Activated CD4-positive, alpha-beta T cell treated with anti-CD3 and anti-CD28 coated beads for 4 hours (primary cell): Measurements from ENCODE around the gene PHKA2.

Source experiments
- DNase-seq, 2 donors: peaks; one replicate each; pipeline ENCODE4 v3.0.0-alpha.2; 2020

Gene PHKA2

DNA sequence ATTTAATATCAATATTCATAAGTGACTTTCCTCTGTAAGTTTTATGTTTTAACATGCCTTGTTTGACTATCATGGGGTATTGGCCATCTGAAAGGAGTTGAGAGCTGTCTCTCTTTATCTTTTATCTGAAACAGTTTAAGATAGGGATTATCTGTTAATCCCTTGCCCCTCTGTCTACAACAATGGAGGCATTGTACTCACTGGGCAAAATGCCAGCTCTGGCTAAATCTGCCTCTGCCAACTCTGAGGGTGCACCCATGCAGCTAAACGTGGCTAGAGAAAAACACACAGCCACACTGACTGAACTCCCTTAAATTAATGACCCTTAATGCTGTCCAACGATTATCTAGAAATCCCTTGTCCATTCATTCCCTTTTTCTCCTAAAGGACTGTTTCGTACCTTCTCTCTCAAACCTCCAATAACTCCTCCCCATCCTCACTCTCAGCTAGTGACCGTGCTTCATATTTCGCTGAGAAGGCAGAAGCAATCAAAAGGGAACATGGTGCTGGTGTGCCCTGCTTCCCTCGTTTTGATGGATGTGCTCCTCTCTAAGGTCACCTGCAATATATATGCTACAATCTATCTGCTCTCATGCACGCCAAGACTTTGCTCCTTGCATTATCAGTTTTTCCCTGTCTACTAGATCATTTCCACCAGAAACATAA, 10.3 kb downstream of the PHKA2 start:
- no peak for DNase-seq

DNA sequence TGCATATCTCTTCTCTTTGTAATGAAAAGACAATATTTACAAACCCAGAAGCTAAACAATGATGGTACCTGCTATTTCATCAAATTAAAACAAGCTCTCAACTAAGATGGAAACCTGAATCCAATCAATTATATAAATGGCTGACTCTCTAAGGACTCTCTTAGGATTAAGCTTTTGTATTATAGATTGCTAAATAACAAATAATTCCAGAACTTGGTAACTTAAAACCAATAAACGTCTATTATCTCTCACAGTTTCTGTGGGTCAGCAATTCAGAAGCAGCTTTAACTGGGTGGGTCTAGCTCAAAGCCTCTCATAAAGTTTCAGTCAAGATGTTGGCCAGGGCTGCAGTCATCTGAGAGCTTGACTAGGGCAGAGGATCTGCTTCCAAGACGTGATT, 12.4 kb downstream of the PHKA2 start:
- DNase-seq: no peak

GRCh38 chrX:18970465-18970864, 13.4 kb downstream of the PHKA2 start:
- no peak for DNase-seq

GRCh38 chrX:18966624-18967023, 17.3 kb downstream of the PHKA2 start:
- DNase-seq: no peak

DNA sequence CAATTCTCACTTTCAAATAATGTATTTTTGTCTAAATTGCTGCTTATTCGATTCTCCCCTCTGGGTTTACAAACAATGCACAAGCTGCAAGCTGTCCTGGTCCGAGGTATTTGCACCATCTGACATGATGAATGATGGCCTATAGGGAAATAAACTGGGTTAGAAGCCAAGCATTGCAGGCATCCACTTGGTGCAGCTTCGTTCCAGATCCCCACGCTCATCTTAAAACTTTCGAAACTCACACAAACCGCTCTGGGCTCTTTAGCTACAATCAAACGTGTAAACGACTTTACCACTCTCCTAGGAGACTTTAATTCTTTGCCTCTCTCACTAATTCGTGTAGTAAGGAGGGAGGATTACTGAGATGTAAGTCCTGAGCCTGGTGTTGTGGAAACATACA, 19.0 kb downstream of the PHKA2 start:
- DNase-seq: no peak

GRCh38 chrX:18964026-18964425, 19.9 kb downstream of the PHKA2 start:
- no peak for DNase-seq

DNA sequence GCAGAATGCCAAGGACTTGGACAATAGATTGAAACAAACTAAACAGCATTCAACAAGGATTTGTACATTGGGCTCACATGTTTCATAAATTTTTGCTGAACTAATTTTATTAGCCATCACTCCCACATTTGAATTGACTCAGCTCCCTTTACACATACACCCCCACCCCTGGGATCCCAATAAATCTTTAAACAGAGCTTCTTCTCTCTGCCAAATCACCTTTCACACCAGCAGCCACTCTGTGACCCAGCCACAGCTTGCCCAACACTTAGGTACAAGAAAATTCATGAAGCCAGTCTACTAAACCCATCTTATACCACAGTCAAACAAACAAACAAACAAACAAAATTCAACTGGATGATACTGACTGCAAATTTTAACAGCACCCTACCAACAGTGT, 21.6 kb downstream of the PHKA2 start:
- DNase-seq: no peak

DNA sequence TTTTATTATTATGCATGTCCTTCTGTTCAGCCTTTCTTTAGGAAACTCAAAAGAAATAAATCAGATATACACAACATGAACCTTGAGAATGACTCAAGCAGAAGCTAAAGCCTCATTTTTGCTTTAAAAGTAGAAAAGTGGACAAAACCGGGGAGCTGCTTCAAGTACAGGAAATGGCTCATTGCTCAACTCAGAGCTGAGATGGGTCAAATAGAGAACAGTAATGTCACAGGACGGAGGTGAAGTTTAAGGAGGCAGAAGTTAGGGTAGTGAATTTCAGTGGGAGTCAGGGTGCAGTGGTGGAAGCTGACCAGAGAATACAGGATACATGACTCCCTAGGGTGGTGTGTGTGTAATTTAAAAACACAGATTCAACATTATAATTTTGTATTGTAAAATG, 22.2 kb downstream of the PHKA2 start:
- no peak for DNase-seq

DNA sequence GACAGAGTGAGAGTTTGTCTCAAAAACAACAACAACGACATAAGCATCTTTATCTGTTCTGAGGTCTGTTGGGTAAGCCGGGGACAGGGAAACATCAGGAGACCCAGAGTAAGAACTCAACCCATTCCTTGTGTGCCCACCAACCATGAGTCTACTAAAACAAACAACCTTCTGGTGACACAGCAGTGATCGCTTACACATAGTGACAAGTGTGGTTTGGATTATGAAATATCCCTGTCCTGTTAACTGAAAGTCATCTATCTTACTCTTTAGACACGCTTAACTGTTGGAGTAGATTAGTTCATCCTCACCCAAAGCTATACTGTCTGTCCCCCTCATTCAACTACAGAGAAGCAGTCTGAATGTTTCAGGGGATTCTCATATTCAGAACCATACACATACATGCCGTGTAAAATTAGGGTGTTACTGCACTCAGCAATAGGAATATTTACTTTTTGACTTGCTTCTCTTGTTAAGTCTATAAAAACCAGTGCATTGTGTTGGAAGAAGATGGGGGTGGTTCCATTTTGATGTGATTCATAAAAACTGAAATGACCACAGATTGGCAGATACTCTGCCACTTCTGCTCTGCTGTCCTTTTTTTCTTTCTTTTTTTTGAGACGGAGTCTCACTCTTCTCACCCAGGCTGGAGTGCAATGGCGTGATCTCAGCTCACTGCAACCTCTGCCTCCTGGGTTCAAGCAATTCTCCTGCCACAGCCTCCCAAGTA, 27.4 kb downstream of the PHKA2 start:
- no peak for DNase-seq

DNA sequence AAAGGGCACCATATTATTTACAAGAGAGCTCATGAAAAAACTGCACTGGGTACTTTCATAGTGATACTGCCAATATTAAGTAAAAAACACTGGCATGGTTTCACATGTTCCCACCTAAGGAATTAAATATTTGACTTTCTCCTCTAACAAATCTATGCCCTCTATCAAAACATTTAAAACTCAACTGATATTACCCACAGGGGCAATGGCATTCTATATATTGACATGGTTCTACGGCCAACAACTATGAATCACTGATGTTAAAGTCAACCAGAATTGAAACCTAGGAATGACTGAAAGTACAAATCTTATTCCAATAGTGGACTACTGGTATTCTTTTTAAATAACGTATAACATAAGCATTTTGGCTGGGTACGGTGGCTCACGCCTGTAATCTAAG, 28.2 kb downstream of the PHKA2 start:
- no peak for DNase-seq

- DNase-seq: no peak
Measured at GRCh38 chrX:18951032-18951431, 32.9 kb downstream of the PHKA2 start.

- DNase-seq: no peak
Measured at GRCh38 chrX:18949944-18950301, 34.0 kb downstream of the PHKA2 start.

DNA sequence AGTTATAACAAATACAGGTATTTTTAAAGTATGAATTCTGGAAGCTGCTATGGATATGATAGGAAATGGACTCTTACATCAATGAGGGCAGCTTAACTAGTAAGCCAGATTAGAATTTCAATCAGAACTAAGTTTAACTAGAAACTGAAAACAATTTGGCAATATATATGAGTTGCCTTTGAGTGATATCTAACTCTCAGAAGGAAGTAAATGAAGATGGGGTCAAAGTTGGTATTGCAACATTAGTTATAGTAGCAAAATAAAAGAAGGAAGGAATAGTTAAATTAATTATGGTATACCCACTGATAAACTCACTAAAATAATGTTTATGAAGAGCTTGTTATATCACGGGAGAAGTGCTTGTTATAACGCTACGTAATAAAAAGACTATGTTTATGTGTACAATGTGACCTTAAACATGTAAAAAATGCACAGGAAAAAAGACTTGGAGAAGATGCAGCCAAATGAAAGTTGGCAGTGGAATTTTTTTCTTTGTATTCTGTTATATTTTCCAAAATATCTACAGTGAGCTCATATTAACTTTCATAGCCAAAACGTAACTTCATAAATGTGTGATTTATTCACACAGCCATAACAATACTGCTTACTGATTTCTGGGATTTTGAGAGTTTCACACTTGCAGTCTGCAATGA, 34.5 kb downstream of the PHKA2 start:
- DNase-seq: no peak

DNA sequence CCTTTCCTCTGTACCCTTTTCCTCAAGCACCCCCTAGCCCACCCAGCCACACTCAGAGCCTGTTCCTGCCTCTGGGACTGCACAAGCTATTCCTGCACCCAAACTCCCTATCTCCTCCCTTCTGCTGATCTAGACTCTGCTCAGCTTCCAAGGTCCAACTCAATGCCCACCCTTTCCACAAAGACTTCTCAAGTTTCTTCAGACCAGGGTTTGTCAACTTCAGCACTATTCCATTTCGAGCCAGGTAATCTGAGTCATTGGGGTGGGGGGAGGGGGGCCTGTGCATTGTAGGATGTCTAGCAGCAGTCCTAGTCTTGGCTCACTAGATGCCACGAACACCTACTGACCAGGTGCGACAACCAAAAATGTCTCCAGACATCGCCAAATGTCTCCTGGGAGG, 37.3 kb downstream of the PHKA2 start:
- DNase-seq: no peak

- no peak for DNase-seq
Measured at GRCh38 chrX:18946157-18946556, 37.8 kb downstream of the PHKA2 start.

DNA sequence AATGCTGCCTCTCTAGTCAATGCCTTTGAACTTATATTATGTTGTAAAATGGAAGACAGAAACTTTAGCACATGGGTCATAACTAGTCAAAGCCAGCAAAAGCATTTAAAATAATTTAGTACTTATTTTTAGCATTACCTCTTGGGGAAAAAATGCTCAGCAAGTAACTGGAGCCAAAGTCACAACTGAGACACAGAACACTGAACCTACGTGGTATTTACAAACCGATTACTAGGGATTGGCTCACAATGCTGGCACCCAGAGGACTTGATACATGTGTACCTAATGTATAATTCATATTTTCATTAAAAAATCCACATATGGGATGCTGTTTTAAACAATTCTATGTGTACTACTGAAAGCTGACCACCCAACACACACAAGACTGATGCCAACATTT, 38.4 kb downstream of the PHKA2 start:
- DNase-seq: no peak

GRCh38 chrX:18944482-18944881, 39.4 kb downstream of the PHKA2 start:
- no peak for DNase-seq

DNA sequence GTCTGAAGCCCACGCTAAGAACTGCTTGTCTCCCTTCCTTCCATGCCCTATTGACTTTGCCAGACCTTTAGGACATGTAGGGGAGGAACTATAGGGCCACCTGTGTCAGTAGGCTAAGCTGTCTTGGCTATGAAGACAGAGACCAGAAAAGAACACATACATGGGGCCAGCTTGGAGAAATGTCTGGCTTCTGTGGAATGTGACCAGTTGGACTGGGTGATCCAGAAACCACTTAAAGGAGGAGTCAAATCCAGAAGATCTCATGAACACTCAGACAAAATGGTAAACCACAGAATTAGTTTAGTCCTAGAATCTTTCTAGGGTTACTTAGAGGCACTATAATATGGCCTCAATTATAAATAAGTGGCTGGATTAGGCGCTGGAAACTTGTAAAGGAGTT, 42.0 kb downstream of the PHKA2 start:
- no peak for DNase-seq

GRCh38 chrX:18938710-18939109, 45.2 kb downstream of the PHKA2 start:
- no peak for DNase-seq

DNA sequence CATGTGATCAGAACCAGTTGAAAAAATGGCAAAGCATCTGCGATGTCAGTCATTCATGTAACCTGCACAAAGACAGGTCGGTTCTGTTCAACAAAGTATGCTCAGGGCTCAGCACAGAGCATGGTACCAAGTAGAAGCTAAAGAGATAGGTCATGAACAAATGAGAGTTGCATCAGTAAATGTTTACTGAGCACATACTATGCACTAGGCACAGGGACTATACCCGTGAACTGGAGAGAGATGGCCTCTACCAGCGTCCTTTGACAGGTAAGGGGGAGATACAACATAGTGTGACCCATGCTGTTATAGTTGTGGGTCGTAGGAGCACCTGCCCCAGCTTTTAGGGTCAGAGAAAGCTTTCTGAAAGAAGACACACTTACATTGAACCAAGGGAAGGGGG, 46.7 kb downstream of the PHKA2 start:
- DNase-seq: no peak

DNA sequence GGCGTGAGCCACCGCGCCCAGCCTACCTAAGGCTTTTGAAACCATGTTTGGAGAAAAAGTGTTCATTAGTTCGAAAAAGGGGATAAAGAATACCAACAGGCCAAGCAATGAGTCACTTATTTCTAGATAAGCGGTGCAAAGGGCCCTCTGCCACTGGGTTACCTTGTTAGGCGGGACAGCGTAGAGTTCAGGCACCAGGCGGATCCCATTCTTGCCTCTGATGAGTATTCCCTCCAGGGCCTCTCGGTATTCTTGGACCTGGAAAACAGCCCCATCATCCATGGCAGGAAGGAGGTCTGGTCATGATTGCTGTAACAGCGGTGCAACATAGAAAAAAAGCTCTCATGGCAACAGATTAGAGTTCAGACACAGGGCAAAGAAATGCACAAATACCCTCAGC, 48.0 kb downstream of the PHKA2 start:
- DNase-seq: no peak

DNA sequence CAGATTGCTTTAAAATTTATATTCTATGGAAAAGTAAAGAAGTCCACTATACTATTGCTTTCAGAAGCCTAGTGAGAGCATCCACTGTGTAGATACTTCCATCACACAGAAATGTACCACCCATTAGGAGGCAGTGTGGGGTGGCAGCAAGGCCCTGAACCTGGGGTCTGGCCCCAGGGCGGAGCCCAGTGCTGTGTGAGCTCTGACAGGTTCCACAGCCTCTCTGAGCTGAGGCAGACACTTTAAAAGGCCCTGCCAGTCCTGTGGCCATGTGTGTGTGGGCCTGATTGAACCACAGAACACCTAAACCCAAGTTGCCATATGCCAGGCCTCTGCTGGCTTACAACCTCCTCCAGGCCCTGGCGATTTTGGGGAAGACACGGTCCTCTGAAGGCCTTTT, 49.2 kb downstream of the PHKA2 start:
- no peak for DNase-seq

DNA sequence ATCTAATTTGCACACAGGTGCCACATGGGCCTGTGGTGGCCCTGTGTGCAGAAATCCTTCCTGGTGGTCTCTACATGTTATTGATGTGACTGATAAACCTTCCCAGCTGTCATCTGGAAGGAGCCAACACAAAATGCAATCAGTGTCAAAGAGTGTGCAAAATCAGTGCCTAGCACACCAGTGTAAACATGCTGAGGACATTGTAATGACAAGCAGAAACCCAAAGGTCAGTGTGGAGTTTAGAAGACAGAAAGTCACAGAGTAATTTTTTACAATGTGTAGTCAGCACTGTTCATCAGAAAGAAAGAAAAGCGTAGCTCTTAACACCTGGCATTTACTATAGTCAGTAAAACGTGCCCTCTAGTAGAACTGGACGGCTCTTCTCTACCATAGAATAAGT, 50.3 kb downstream of the PHKA2 start:
- DNase-seq: no peak

- no peak for DNase-seq
Measured at GRCh38 chrX:18931972-18932371, 51.9 kb downstream of the PHKA2 start.

GRCh38 chrX:18929775-18930174, 54.1 kb downstream of the PHKA2 start:
- DNase-seq: no peak
